ENCODE data around the gene STRBP. TPM values are rescaled to one million over a fixed set of nuclear protein-coding genes. Genes with fewer than 3 reads are reported as not detected.

The STRBP gene
- total and polyA plus RNA-seq, 12 donors = 4.2 to 12.4 (median 8.1) TPM

DNA sequence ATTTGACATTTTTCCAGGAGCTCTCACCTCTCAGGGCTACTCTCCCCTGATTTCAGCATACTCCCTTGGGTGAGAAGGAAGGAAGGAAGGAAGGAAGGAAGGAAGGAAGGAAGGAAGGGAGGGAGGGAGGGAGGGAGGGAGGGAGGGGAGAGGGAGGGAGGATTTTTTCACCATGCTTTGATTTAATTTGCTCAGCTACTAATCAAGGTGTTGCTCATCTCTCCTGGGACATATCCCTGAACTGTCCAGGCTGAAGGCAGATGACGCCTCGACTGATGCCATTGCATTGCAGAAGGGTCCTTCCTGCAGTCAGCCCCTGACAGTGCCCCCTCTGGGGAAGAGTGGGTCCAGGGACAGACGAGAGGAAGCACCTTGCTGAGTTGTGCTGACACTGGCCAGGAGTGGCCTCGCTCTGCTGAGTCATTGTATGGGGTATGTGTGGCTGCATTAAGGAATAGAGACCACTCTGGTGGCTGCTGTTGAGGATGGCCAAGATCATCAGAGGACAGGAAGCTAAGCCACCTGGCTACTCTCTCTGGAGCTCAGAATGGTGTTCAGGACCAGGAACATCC, 44.0 kb upstream of the STRBP start:
- no peak for DNase-seq
- WGBS, 4 donors = 75 to 80% (median 77%) methylated on average over 4 of the region's 4 CpGs

DNA sequence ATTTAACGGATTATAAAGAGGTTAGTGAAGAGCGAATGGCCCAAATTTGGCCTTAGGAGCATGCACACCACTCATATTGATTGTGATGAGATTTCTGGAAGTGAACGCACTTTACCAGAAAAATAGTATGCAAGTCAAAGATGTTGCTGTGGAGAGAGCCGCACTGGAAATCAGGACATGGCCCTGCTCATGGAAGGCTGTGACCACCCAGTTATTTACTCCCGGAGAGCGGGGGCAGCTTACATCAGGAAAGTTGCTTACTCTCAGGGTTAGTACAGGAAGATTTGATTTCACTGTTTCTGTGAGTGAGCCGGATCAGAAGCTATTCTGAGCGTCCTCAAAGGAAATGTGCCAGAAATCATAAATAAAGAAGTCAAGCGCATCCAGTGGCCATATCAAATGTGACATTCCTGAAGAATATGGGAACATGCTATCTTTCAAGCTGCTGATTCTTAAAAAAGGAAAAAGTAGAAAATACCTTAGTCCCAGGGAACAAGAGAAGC, 42.9 kb upstream of the STRBP start:
- no peaks in the 10 kb centered on the region for H3K27me3 ChIP-seq
- intact Hi-C loops (cut with DNase I) = no loop called here
- no peak overlapping the region for H3K4me3 ChIP-seq
- no peaks in the 10 kb centered on the region for H3K4me1 ChIP-seq (replicated peaks in 1 of 2)
- no peaks in the 10 kb centered on the region for H3K36me3 ChIP-seq (replicated peaks in 1 of 2)
- no peaks in the 10 kb centered on the region for H3K9me3 ChIP-seq (replicated peaks in 1 of 3)
- TF ChIP-seq CTCF (IDR thresholded peaks at IDR 0.05) = no peak
- TF ChIP-seq POLR2A (IDR thresholded peaks at IDR 0.05) = no peak
- no peak for DNase-seq
- H3K27ac ChIP-seq = no peak overlapping the region
- 59 to 72% (median 66%) methylated on average over 9 of the region's 9 CpGs for WGBS, 4 donors

More for the DNA sequence above, 44.0 kb upstream of the STRBP start:
- Histone ChIP-seq H3K27ac (no peak overlapping the region), H3K9me3 (replicated peaks in 1 of 3) (no peaks in the 10 kb centered on the region), H3K4me1 (replicated peaks in 1 of 2) (no peaks in the 10 kb centered on the region), H3K4me3 (no peak overlapping the region), H3K36me3 (replicated peaks in 1 of 2) (no peaks in the 10 kb centered on the region), H3K27me3 (no peaks in the 10 kb centered on the region)
- intact Hi-C loops (cut with DNase I) = no loop called here
- TF ChIP-seq CTCF (IDR thresholded peaks at IDR 0.05) = no peak
- TF ChIP-seq POLR2A (IDR thresholded peaks at IDR 0.05) = no peak

DNA sequence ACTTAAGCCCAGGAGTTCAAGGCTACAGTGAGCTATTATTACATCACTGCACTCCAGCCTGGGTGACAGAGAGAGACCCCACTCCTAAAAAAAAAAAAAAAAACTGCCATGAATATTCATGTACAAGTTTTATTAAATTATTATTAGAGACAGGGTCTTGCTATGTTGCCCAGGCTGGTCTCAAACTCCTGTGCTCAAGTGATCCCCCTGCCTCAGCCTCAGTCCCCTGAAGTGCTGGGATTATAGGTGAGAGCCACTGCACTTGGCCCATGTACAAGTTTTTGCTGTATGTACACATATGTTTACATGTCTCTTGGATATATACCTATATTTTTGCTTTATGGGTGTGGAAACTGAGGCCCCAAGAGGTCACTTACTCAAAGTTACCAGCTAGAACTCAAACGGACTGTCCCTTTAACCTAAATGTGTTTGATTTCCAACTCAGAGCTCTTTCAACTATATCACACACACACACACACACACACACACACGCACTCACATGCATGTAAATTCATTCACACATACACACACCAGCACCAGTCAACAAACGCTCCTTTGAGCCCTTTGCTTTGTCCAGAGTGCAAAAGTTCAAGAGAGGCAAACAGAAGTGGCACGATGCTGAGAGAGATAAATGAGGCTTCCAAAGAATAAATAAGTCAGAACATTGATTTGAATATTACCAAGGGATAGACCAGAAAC, 42.3 kb upstream of the STRBP start:
- WGBS, 4 donors = 61 to 68% (median 64%) methylated on average over 4 of the region's 4 CpGs
- no peak for DNase-seq
- no peak overlapping the region for H3K4me3 ChIP-seq

DNA sequence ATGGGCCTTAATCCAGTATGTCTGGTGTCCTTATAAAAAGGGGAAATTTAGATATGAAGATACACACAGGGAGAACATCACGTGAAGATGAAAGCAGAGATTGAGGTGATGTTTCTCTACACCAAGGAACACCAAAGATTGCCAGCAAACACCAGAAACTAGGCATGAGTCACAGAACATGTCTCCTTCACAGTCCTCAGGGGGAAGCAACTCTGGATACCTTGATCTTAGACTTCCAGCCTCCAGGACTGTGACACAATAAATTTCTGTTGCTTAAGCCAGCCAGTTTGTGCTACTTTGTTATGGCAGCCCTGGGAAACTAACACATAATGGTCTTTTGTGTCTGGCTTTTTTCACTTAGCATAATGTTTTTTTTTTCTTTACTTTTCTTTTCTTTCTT, 41.2 kb upstream of the STRBP start:
- TF ChIP-seq CTCF (IDR thresholded peaks at IDR 0.05) = no peak
- no peak for TF ChIP-seq POLR2A (IDR thresholded peaks at IDR 0.05)
- intact Hi-C loops (cut with DNase I) = no loop called here
- WGBS, 4 donors = 76 to 91% (median 89%) methylated on average over 1 of the region's 1 CpG

More for the DNA sequence above, 42.3 kb upstream of the STRBP start:
- Histone ChIP-seq H3K4me1 (replicated peaks in 1 of 2) (no peaks in the 10 kb centered on the region), H3K27me3 (no peaks in the 10 kb centered on the region), H3K27ac (no peak overlapping the region), H3K36me3 (replicated peaks in 1 of 2) (no peaks in the 10 kb centered on the region), H3K9me3 (replicated peaks in 1 of 3) (no peaks in the 10 kb centered on the region)
- intact Hi-C loops (cut with DNase I) = no loop called here
- TF ChIP-seq CTCF (IDR thresholded peaks at IDR 0.05) = no peak
- no peak for TF ChIP-seq POLR2A (IDR thresholded peaks at IDR 0.05)

More for the DNA sequence above, 41.2 kb upstream of the STRBP start:
- Histone ChIP-seq H3K4me3 (no peak overlapping the region), H3K9me3 (replicated peaks in 1 of 3) (no peaks in the 10 kb centered on the region), H3K36me3 (replicated peaks in 1 of 2) (no peaks in the 10 kb centered on the region), H3K4me1 (replicated peaks in 1 of 2) (no peaks in the 10 kb centered on the region), H3K27ac (no peak overlapping the region), H3K27me3 (no peaks in the 10 kb centered on the region)
- no peak for DNase-seq
